Activated CD8-positive, alpha-beta T cell treated with anti-CD3 and anti-CD28 coated beads for 36 hours (primary cell): ENCODE data around the gene PXN. TPM values are rescaled to one million over a fixed set of nuclear protein-coding genes. Genes with fewer than 3 reads are reported as not detected.

Experiments
- ATAC-seq: fragments of 200-7000 bp; cut with Tn5 transposase; one replicate; pipeline ENCODE4 v1.10.0; 2021; ENCODE audit warnings: mild to moderate bottlenecking, moderate library complexity
- CTCF ChIA-PET: fragments of 350-600 bp; sonication (Branson Sonifier 250); formaldehyde crosslinking; loops from one replicate; lab custom pipeline; 2021; ENCODE audit warnings: antibody characterized with exemption; lab: Charles Lee
- POLR2A ChIA-PET: fragments of 350-600 bp; sonication (Branson Sonifier 250); formaldehyde crosslinking; loops from one replicate; lab custom pipeline; 2021; ENCODE audit warnings: antibody characterized with exemption; lab: Charles Lee
- DNase-seq: peaks from one replicate; pipeline ENCODE4 v3.0.0-alpha.2; 2020
- H3K27ac Mint-ChIP-seq: one replicate; pipeline ENCODE4 v1.8.0; 2021; ENCODE audit warnings: mild to moderate bottlenecking, mixed read lengths
- H3K27me3 Mint-ChIP-seq: one replicate; pipeline ENCODE4 v1.8.0; 2021; ENCODE audit warnings: mixed read lengths
- H3K36me3 Mint-ChIP-seq: one replicate; pipeline ENCODE4 v1.8.0; 2021; ENCODE audit warnings: low read depth, mixed read lengths
- H3K4me1 Mint-ChIP-seq: one replicate; pipeline ENCODE4 v1.8.0; 2021; ENCODE audit warnings: low read depth, mixed read lengths
- H3K4me3 Mint-ChIP-seq: one replicate; pipeline ENCODE4 v1.8.0; 2021; ENCODE audit warnings: mild to moderate bottlenecking, moderate library complexity, mixed read lengths
- H3K9me3 Mint-ChIP-seq: one replicate; pipeline ENCODE4 v1.8.0; 2021; ENCODE audit warnings: mixed read lengths
- intact Hi-C: fragments of 100-400 bp; cut with micrococcal nuclease; formaldehyde crosslinking; loops from one replicate; pipeline ENCODE4 v1.10.0; 2022
- total RNA-seq, 2 experiments: library from RNA; stranded (reverse); gene quantifications; one replicate each; pipeline ENCODE4 v1.2.3, GENCODE V29; 2021
- TF ChIP-seq, protein P1 (sequence below): fragments of 200-600 bp; IDR thresholded peaks from one replicate; pipeline ENCODE4 v1.8.0; 2022; ENCODE audit warnings: antibody characterized with exemption, mild to moderate bottlenecking

PXN gene
- total RNA-seq, 2 experiments from 2014 or later, result 40.2 to 45.3 TPM

DNA sequence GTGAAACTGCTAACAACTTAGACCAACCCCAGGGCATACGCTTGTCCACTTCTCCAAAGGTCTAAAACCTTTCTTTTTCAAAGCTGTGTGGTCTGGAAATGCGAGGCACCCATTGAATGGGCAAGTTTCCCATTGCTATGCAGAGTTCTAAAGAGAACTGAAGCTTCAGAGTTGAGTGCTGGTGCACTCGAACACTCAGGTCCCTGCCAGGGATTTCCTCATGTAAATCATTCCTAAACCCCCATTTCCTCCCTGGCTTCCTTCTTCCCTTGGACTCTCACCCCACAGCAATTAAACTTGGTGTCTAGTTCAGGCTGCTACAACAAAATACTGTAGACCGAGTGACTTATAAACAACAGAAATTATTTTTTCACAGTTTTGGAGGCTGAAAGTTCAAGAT, 2.2 kb upstream of the PXN start:
- TF ChIP-seq, protein P1, sequence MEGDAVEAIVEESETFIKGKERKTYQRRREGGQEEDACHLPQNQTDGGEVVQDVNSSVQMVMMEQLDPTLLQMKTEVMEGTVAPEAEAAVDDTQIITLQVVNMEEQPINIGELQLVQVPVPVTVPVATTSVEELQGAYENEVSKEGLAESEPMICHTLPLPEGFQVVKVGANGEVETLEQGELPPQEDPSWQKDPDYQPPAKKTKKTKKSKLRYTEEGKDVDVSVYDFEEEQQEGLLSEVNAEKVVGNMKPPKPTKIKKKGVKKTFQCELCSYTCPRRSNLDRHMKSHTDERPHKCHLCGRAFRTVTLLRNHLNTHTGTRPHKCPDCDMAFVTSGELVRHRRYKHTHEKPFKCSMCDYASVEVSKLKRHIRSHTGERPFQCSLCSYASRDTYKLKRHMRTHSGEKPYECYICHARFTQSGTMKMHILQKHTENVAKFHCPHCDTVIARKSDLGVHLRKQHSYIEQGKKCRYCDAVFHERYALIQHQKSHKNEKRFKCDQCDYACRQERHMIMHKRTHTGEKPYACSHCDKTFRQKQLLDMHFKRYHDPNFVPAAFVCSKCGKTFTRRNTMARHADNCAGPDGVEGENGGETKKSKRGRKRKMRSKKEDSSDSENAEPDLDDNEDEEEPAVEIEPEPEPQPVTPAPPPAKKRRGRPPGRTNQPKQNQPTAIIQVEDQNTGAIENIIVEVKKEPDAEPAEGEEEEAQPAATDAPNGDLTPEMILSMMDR, result no peak
- Mint-ChIP-seq H3K9me3 (no peaks in the 10 kb centered on the region), H3K27ac (no peak overlapping the region), H3K4me1 (peaks cover 26% of the 10 kb centered on the region), H3K36me3 (no peaks in the 10 kb centered on the region), H3K27me3 (no peaks in the 10 kb centered on the region), H3K4me3 (no peak overlapping the region)
- ChIA-PET POLR2A (interaction anchor here (0.9 to 12.6 kb wide), 5 partner anchors 17 to 84 kb away, joined by 3 to 207 read pairs (median 107); partner anchors contain the start of genes RNU4-1, RNU4-2 and RPLP0), CTCF (interaction anchor here (0.6 to 25.9 kb wide), 3 partner anchors 13 to 39 kb away, joined by 3 to 749 read pairs (median 53); no protein-coding TSS in a partner anchor)
- intact Hi-C loops, result no loop called here
- DNase-seq (no peak), ATAC-seq (no peak)

DNA sequence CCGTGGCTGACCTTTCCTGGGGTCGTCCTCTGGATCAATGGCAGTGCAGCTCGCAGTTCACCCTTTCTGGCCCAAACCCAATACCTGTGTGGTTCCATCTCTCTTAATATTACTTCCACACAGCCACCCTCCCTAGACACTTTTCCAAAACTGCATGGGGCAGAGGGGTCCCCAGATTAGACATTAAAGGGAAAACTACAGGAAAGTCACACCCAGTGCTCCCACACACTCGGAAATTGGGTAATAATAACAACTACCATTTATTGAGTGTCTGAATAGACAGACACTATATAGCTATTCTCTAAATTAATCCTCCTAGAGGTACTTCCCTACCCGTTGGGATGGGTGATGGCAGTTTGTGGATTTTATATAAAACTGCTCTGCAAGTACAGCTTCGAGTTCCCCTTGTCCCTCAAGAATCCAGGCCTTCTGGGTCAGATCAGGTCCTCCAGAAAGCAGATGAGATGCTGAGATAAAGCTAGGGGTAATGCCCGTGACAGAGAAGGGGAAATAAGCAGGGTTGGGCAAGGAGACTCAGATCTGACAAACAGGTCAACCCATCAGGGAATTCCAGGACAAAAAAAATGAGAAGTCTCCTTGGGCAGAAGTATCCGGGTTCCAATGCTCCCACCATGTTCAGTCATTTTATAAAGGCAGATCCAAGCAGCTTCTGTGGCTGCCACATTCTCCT, 795 bp upstream of the PXN start:
- peak overlapping the region; percentile 75 for H3K27ac Mint-ChIP-seq
- no peaks in the 10 kb centered on the region for H3K9me3 Mint-ChIP-seq
- POLR2A ChIA-PET, result interaction anchor here (0.8 to 12.6 kb wide), 9 partner anchors 9 to 202 kb away, joined by 3 to 207 read pairs (median 4); partner anchors contain the start of genes RNU4-1, RNU4-2 and RPLP0
- DNase-seq (no peak), ATAC-seq (no peak)
- no peaks in the 10 kb centered on the region for H3K36me3 Mint-ChIP-seq
- H3K4me1 Mint-ChIP-seq, result peaks cover 40% of the 10 kb centered on the region
- H3K4me3 Mint-ChIP-seq, result peak overlapping the region; percentile 76
- intact Hi-C loops, result loop anchor here (1.0 kb wide), 1 partner anchor 40 kb away; no protein-coding TSS in a partner anchor
- no peaks in the 10 kb centered on the region for H3K27me3 Mint-ChIP-seq
- TF ChIP-seq, protein P1, result no peak
- CTCF ChIA-PET, result interaction anchor here (0.8 to 25.9 kb wide), 14 partner anchors 12 to 147 kb away, joined by 3 to 749 read pairs (median 10); partner anchors contain the start of genes RNU4-1, RNU4-2 and RPLP0

DNA sequence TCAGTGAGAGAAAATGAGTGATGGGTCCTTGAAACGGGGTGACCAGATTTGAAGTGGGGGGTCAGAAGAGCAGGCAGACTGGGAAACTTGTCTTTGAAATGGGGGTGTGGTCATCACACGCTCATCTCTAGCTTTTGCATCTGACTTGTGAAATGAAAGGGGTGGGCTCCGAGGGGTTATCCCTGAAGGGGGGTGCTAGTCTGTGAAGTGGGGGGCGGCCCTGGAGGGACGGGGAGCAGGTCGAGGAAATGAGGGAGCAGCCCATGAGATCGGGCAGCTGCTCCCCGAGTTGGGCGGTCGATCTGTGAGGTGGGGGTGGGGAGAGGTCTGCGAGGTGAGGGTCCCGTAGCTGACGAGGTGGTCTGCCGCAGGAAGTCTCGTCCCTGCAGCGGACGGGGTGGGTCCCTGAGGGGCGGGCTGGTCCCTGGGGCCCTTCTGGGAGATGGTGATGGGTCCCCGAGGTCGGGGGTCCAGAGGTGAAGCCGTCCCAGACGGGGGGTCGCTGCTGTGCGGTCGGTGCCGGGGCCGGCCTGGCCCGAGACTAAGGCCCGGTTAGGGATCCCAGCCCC, 542 bp downstream of the PXN start:
- no peaks in the 10 kb centered on the region for H3K36me3 Mint-ChIP-seq
- H3K4me3 Mint-ChIP-seq, result peak overlapping the region; percentile 78
- no peaks in the 10 kb centered on the region for H3K27me3 Mint-ChIP-seq
- no peak for ATAC-seq
- intact Hi-C loops, result no loop called here
- peak overlapping the region; percentile 79 for H3K27ac Mint-ChIP-seq
- POLR2A ChIA-PET, result interaction anchor here (0.6 to 12.6 kb wide), 14 partner anchors 8 to 148 kb away, joined by 3 to 207 read pairs (median 4); partner anchors contain the start of genes RAB35, RNU4-1, RNU4-2 and RPLP0
- CTCF ChIA-PET, result interaction anchor here (0.6 to 25.9 kb wide), 15 partner anchors 11 to 350 kb away, joined by 3 to 749 read pairs (median 14); partner anchors contain the start of genes RNU4-1, RNU4-2 and RPLP0
- no peaks in the 10 kb centered on the region for H3K9me3 Mint-ChIP-seq
- DNase-seq, result peak; percentile 31
- TF ChIP-seq, protein P1, result no peak
- peaks cover 50% of the 10 kb centered on the region for H3K4me1 Mint-ChIP-seq

DNA sequence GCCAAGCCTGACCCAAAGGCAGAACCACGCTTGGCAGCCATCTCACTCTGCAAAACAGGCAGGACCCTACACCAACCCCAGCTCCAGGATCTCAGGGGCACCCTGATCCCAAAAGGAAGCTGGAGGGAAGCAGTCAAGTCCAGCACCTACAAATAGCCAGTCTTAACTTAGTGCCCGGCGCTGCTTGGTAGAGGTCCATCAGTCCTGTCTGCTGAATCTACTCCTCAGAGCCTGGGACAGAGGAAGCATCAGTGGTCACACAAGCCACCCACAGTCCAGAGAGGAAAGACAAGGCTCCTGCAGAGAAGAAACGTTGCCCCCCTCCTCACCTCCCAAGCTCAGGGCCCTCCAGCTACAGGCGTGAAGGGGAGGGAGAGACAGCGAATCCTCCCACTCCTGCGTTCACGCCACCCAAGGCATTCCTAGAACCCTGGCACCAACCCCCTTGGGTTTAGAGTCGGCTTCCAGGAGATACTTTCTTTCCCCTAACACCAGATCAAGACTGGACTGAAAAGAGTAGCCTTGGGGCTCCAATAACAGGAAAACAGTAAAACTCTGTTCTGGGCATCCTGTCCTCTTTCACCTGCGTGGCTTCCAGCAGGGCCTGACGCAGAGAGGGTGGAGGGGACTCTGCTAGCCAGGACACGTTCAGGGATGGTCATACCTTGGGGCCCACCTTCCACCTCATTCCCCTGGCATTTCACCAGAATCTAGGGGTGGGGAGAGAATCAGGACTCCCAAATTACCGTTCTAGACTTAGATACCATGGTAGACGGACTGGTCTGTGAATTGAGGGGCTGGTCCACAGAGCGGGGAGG, 1.2 kb downstream of the PXN start:
- ChIA-PET CTCF (interaction anchor here (0.6 to 25.9 kb wide), 10 partner anchors 10 to 351 kb away, joined by 3 to 749 read pairs (median 12); partner anchors contain the start of genes RPLP0 and SIRT4), POLR2A (interaction anchor here (1.1 to 12.6 kb wide), 8 partner anchors 11 to 147 kb away, joined by 3 to 207 read pairs (median 28); partner anchors contain the start of genes RAB35, RNU4-1, RNU4-2 and RPLP0)
- ATAC-seq (no peak), DNase-seq (no peak)
- no peaks in the 10 kb centered on the region for H3K9me3 Mint-ChIP-seq
- no peaks in the 10 kb centered on the region for H3K27me3 Mint-ChIP-seq
- H3K36me3 Mint-ChIP-seq, result no peaks in the 10 kb centered on the region
- intact Hi-C loops, result no loop called here
- peaks cover 57% of the 10 kb centered on the region for H3K4me1 Mint-ChIP-seq
- H3K27ac Mint-ChIP-seq, result peak overlapping the region; percentile 79
- peak overlapping the region; percentile 78 for H3K4me3 Mint-ChIP-seq
- TF ChIP-seq, protein P1, result no peak
